Pericardium fibroblast (primary cell): ENCODE measurements around the gene ABCC11. TPM values are rescaled to one million over a fixed set of nuclear protein-coding genes. Genes with fewer than 3 reads are reported as not detected.

Experiments used
- total RNA-seq: library from RNA; depleted of rRNA; stranded (reverse); fragments of >200 nt; gene quantifications from 2 replicates; pipeline ENCODE4 v1.2.3, GENCODE V29; 2015

Gene ABCC11
- total RNA-seq: under 0.01 TPM in 1 of 2 replicates, not detected in the other

DNA sequence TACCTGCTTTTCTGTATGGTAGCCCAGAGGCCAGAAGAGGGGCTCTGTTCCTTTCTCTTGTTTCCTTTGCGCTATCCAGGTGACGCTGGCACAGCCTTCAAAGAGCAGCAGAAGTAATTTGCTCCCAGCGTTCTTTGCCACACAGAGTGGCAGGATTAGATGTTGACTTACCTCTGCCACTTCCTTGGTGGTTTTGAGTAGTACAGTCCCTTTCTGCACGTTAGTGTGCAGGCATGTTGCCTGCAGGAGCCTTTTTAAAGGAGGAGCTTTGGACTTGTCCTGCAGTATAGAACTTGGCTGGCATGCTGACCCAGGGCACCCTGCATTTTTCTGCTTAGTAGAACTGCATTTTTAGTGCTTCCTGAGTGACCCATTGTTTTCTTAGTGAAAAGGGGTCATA, at the start of gene ABCC11:
ABCC11 (minus strand) TSS at position 229 of the 400 bp plus-strand sequence. CDS start 15,618 bp downstream, outside the sequence.

DNA sequence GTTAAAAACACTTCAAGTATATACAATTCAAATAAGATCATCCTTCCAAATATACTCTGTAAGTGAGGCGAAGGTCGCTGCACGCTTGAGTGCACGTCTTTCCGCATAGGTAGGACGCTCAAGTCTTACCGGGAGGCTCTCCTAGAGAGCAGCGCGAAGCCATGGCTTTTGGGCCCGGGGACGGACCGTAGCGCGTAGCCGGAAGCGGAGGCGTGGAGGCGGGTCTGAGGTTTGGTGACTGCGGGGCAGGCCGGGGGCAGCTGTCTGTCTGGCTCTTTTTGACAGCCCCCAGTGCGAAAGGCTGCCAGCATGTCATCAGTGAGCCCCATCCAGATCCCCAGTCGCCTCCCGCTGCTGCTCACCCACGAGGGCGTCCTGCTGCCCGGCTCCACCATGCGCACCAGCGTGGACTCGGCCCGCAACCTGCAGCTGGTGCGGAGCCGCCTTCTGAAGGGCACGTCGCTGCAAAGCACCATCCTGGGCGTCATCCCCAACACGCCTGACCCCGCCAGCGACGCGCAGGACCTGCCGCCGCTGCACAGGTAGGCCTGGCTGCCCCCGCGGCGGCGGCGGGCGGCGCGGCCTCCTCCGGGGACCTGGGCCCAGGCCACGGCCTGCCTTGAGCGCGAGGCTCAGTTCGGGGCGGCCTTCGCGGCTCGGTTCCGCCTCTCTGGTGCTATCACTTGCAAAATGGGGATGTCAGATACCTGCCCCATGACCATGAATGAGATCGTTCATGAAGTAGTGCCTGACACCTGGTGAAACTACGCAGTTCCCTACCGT, 3.1 kb downstream of the ABCC11 start, which contains the start of gene LONP2:
LONP2 (plus strand) TSS at position 221 of the 783 bp plus-strand sequence; CDS start at position 310, 89 bp downstream.

DNA sequence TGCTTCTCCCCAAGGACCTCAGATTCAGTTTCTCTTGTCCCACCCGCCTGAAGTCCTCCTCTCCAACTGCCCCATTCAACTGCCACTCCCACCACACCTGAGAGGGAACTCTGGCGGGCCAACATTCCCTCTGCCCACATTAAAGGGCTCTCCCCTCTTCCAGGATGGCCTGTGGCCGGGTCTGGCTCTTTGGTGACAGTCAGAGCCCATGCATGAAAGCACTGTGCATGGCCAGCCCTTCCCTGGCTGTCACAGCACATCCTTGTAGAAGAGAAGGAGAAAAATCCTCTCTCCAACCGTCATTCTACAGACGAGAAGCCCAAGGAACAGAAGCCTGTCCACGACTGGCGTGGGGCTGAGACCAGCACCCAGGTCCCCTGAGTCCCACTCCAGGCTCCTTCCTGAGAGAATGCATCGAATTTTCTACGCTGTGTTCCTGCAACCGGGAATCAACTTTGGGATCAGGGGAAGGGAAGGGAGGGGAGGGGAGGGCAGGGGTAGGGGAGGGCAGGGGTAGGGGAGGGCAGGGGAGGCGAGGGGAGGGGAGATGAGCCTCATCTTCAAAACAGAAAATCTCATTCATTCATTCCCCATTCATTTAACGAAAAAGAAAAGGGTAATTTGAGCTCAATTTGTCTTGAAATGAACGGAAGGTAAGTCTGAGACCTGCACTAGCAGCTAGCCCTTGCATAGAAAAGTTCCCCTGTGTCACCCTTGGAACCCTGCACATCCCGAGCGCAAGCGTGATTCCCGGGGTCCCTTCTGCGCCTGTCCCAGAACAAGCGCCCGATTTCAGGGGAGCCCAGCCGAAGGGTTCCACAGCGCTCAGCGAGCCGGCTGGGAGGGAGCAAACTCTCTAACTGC, 91.2 kb downstream of the ABCC11 start, which contains the start of gene ABCC12:
ABCC12 (minus strand) TSS at position 68 of the 864 bp plus-strand sequence. CDS start 9,569 bp downstream, outside the sequence.

Other genes starting within 250 kb of the ABCC11 start
- gene ABCC12, start 91.5 kb downstream of the ABCC11 start, total RNA-seq: under 0.01 TPM in 1 of 2 replicates, not detected in the other
- gene LONP2, start 3.2 kb downstream of the ABCC11 start, total RNA-seq: 24.5 and 25.7 TPM in 2 replicates
- gene SIAH1, start 137.9 kb upstream of the ABCC11 start, total RNA-seq: 18.9 and 23.5 TPM in 2 replicates